IPS-18a (cell line): ENCODE measurements around the gene SPIB.
A peak's percentile ranks its signal among the peaks of the same experiment; 100 is the strongest.
"Not testable (repeated sequence)": the region's sequence is repeated elsewhere in the genome, so short reads cannot be mapped to it uniquely, and the experiment has no call there.

Experiments used
- H3K27ac ChIP-seq: one replicate; pipeline ENCODE4 v1.5.1; 2013; ENCODE audit warnings: low read length
- H3K27me3 ChIP-seq: one replicate; pipeline ENCODE4 v1.6.1; 2013; ENCODE audit warnings: mild to moderate bottlenecking, low read length; ENCODE audit not compliant: control insufficient read depth, insufficient read depth
- H3K36me3 ChIP-seq: one replicate; pipeline ENCODE4 v1.6.1; 2013; ENCODE audit warnings: low read depth, low read length; ENCODE audit not compliant: control insufficient read depth
- H3K4me1 ChIP-seq: one replicate; pipeline ENCODE4 v1.6.1; 2013; ENCODE audit warnings: low read depth, low read length; ENCODE audit not compliant: control insufficient read depth
- H3K4me3 ChIP-seq: one replicate; pipeline ENCODE4 v1.5.1; 2013; ENCODE audit warnings: low read length
- H3K9ac ChIP-seq: one replicate; pipeline ENCODE4 v1.6.1; 2013; ENCODE audit warnings: mild to moderate bottlenecking, low read length, moderate library complexity
- H3K9me3 ChIP-seq: one replicate; pipeline ENCODE4 v1.6.1; 2013; ENCODE audit warnings: low read depth, low read length; ENCODE audit not compliant: control insufficient read depth

Gene SPIB

GRCh38 chr19:50381881-50382729 is 36.6 kb upstream of the SPIB start:
- Histone ChIP-seq H3K27ac (no peak overlapping the region), H3K4me3 (no peak overlapping the region), H3K27me3 (no peaks in the 10 kb centered on the region), H3K36me3 (peaks cover 43% of the 10 kb centered on the region), H3K9ac (no peak overlapping the region), H3K4me1 (peaks cover 6% of the 10 kb centered on the region), H3K9me3 (no peaks in the 10 kb centered on the region)

- Histone ChIP-seq H3K9ac (peak overlapping the region; percentile 8), H3K27me3 (no peaks in the 10 kb centered on the region), H3K27ac (no peak overlapping the region), H3K9me3 (no peaks in the 10 kb centered on the region), H3K4me3 (peak overlapping the region; percentile 47), H3K4me1 (peaks cover 6% of the 10 kb centered on the region), H3K36me3 (peaks cover 47% of the 10 kb centered on the region)
Observed at GRCh38 chr19:50383001-50383851, 35.5 kb upstream of the SPIB start.

GRCh38 chr19:50383852-50384684 is 34.7 kb upstream of the SPIB start, which contains the start of gene POLD1:
POLD1 (plus strand) TSS chr19:50384347; CDS start chr19:50398852, 14,505 bp downstream.
- peaks cover 43% of the 10 kb centered on the region for H3K36me3 ChIP-seq
- peak within 1 kb of the TSS; percentile 79 for H3K27ac ChIP-seq
- no peaks in the 10 kb centered on the region for H3K9me3 ChIP-seq
- no peaks in the 10 kb centered on the region for H3K27me3 ChIP-seq
- peak within 1 kb of the TSS; percentile 100 for H3K4me3 ChIP-seq
- peaks cover 6% of the 10 kb centered on the region for H3K4me1 ChIP-seq
- H3K9ac ChIP-seq, result peak within 1 kb of the TSS; percentile 87

- H3K9me3 ChIP-seq, result no peaks in the 10 kb centered on the region
- peaks cover 36% of the 10 kb centered on the region for H3K36me3 ChIP-seq
- no peaks in the 10 kb centered on the region for H3K27me3 ChIP-seq
- H3K4me3 ChIP-seq, result peak overlapping the region; percentile 100
- H3K4me1 ChIP-seq, result peaks cover 6% of the 10 kb centered on the region
- peak overlapping the region; percentile 87 for H3K9ac ChIP-seq
- peak overlapping the region; percentile 79 for H3K27ac ChIP-seq
Observed at GRCh38 chr19:50384685-50385535, 33.8 kb upstream of the SPIB start.

GRCh38 chr19:50387176-50387867 is 31.4 kb upstream of the SPIB start:
- no peaks in the 10 kb centered on the region for H3K9me3 ChIP-seq
- no peak overlapping the region for H3K9ac ChIP-seq
- peaks cover 18% of the 10 kb centered on the region for H3K36me3 ChIP-seq

GRCh38 chr19:50387868-50388245 is 30.9 kb upstream of the SPIB start:
- H3K9ac ChIP-seq, result no peak overlapping the region
- peaks cover 20% of the 10 kb centered on the region for H3K36me3 ChIP-seq
- no peaks in the 10 kb centered on the region for H3K27me3 ChIP-seq

More at GRCh38 chr19:50387176-50387867, 31.4 kb upstream of the SPIB start:
- Histone ChIP-seq H3K4me1 (peaks cover 6% of the 10 kb centered on the region), H3K27me3 (no peaks in the 10 kb centered on the region), H3K27ac (no peak overlapping the region), H3K4me3 (no peak overlapping the region)

GRCh38 chr19:50390295-50390694 is 28.4 kb upstream of the SPIB start:
- not testable (repeated sequence) for H3K27ac ChIP-seq, H3K4me1 ChIP-seq
- H3K36me3 ChIP-seq, result peaks cover 20% of the 10 kb centered on the region

More at GRCh38 chr19:50387868-50388245, 30.9 kb upstream of the SPIB start:
- Histone ChIP-seq H3K4me1 (peaks cover 6% of the 10 kb centered on the region), H3K27ac (no peak overlapping the region), H3K9me3 (no peaks in the 10 kb centered on the region), H3K4me3 (no peak overlapping the region)

GRCh38 chr19:50390952-50391351 is 27.8 kb upstream of the SPIB start:
- not testable (repeated sequence) for H3K27me3 ChIP-seq, H3K4me3 ChIP-seq, H3K9me3 ChIP-seq, H3K4me1 ChIP-seq, H3K9ac ChIP-seq, H3K27ac ChIP-seq
- H3K36me3 ChIP-seq, result peaks cover 20% of the 10 kb centered on the region

More at GRCh38 chr19:50390295-50390694, 28.4 kb upstream of the SPIB start:
- not testable (repeated sequence) for H3K27me3 ChIP-seq, H3K9ac ChIP-seq, H3K9me3 ChIP-seq, H3K4me3 ChIP-seq

GRCh38 chr19:50392759-50393158 is 26.0 kb upstream of the SPIB start:
- Histone ChIP-seq H3K4me1 (no peaks in the 10 kb centered on the region), H3K9me3 (no peaks in the 10 kb centered on the region), H3K27ac (no peak overlapping the region), H3K27me3 (no peaks in the 10 kb centered on the region), H3K36me3 (peaks cover 10% of the 10 kb centered on the region), H3K9ac (no peak overlapping the region), H3K4me3 (no peak overlapping the region)

GRCh38 chr19:50393589-50393988 is 25.1 kb upstream of the SPIB start:
- no peaks in the 10 kb centered on the region for H3K27me3 ChIP-seq
- H3K9me3 ChIP-seq, result no peaks in the 10 kb centered on the region
- no peak overlapping the region for H3K9ac ChIP-seq
- no peak overlapping the region for H3K27ac ChIP-seq
- no peak overlapping the region for H3K4me3 ChIP-seq
- H3K4me1 ChIP-seq, result no peaks in the 10 kb centered on the region
- H3K36me3 ChIP-seq, result peaks cover 2% of the 10 kb centered on the region
